ENCODE results near the gene LPP.

The LPP gene

DNA sequence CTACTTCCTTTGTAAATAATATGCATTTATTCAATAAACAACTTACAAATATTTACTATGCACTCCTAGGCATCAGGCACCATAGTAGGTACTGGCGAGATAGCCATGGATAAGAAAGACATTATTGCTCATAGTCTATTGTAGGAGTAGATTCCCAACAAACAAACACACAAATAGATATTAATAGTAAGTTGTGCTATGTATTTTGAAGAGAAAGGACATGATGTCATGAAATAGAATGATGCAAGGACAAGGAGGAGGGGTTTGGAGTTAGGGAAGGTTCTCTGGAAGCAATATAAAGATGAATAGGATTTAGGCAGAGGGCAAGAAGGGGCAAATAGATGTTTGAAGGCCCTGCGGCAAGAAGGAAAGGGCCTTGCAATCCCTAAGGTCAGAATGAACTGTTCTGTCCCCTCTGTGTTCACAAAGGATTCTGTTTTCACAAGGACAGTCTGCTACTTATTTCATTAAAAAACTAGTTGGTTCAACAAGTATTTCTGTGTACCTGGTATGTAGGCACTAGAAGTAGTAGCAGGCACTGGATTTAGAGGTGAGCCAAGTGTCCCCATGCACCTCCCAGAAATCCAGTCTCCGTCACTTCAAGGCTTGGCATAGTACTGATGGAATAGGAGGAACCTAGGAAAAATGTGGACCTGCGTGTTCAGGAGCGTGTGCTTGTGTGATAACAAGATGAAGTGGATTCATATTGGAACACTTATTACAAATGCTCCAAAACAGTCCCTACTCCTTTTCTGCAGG, 786.0 kb downstream of the LPP start:
- DNase-seq (ENCODE audit: insufficient read length): no peak
- TF ChIP-seq TAF1 (IDR thresholded peaks at IDR 0.05; ENCODE audit: borderline replicate concordance, low read depth, low read length): no peak
- no peak for TF ChIP-seq POLR2AphosphoS5 (IDR thresholded peaks at IDR 0.05; ENCODE audit: low read depth, low read length)
- FAIRE-seq: no peak
